ENCODE data around the gene KCNH6.

DNA sequence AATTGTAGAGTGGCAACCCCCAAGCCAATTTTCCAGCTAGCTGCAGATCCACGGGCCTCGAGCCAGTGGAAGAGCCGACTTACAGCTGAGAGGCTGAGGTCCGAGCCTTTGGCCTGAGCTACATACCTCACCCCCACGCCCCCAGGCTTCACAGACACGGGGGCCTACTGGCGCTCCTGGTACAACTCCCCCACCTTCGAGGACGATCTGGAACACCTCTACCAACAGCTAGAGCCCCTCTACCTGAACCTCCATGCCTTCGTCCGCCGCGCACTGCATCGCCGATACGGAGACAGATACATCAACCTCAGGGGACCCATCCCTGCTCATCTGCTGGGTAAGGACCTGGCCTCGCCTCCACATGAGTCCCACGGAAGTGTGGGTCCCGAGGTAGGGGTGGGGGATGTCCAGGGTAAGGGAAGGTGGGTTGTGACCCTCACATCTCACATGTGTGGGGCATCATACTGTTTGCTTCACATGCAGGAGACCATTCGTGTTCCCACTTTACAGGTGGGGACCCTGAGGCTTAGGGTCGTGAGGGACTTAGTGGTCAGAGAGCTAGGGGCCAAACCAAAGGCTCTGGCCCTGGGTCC is 42.9 kb upstream of the KCNH6 start:
- TF ChIP-seq POLR2A (IDR thresholded peaks at IDR 0.05), result no peak
- TF ChIP-seq, protein P1, sequence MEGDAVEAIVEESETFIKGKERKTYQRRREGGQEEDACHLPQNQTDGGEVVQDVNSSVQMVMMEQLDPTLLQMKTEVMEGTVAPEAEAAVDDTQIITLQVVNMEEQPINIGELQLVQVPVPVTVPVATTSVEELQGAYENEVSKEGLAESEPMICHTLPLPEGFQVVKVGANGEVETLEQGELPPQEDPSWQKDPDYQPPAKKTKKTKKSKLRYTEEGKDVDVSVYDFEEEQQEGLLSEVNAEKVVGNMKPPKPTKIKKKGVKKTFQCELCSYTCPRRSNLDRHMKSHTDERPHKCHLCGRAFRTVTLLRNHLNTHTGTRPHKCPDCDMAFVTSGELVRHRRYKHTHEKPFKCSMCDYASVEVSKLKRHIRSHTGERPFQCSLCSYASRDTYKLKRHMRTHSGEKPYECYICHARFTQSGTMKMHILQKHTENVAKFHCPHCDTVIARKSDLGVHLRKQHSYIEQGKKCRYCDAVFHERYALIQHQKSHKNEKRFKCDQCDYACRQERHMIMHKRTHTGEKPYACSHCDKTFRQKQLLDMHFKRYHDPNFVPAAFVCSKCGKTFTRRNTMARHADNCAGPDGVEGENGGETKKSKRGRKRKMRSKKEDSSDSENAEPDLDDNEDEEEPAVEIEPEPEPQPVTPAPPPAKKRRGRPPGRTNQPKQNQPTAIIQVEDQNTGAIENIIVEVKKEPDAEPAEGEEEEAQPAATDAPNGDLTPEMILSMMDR (IDR thresholded peaks at IDR 0.05), result no peak
